Cortex of kidney (tissue), 1 donor: ENCODE data around the gene NAB2.
"Not testable (repeated sequence)": the region's sequence is repeated elsewhere in the genome, so short reads cannot be mapped to it uniquely, and the experiment has no call there.

Experiments
- DNase-seq: peaks from one replicate; lab custom pipeline; 2025; lab: John Stamatoyannopoulos, UW

The NAB2 gene

DNA sequence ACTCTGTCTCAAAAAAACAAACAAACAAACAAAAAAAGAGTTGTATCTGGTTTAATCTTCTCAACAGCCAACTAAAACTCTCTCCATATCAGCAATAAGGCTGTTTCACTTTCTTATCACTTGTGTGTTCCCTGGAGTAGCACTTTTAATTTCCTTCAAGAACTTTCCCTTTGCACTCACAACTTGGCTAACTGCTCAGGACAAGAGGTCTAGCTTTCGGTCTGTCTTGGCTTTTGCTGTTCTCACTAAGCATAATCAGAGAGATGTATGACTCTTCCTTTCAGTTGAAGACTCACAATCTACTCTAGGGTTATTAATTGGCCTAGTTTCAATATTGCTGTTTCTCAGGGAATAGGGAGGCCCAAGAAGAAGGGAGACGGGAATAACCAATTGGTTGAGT lies 22.7 kb upstream of the NAB2 start:
- DNase-seq, result no peak

- no peak for DNase-seq
These were observed 19.4 kb upstream of the NAB2 start for GRCh38 chr12:57069523-57069922.

DNA sequence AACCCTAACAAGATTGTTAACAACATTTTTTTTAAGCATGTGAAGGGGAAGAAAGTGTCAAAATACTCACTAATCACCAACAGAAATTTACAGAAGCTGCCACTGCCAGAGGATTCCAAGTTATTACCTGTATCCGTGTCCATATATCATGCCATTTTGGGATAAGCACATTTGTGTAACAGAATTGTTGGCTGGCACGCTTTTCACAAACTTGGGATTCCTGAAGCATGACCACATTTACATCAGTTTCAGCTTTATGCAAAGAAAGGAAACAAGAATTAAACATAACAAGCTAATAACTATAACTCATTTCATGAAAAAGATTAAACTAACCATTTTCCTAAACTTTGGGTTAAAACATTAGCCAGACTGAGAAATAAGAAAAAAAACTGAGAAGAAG lies 16.3 kb upstream of the NAB2 start:
- DNase-seq, result no peak

GRCh38 chr12:57073566-57074450 lies 15.1 kb upstream of the NAB2 start:
- DNase-seq, result not testable (repeated sequence)

GRCh38 chr12:57078519-57079404 lies 10.2 kb upstream of the NAB2 start, which contains the start of gene NEMP1:
NEMP1 (minus strand) TSS chr12:57078791; CDS start chr12:57078745, 46 bp downstream.
- DNase-seq, result no peak

- no peak for DNase-seq
These were observed 9.1 kb upstream of the NAB2 start for GRCh38 chr12:57079821-57080220.

GRCh38 chr12:57080855-57081254 lies 8.1 kb upstream of the NAB2 start:
- no peak for DNase-seq

GRCh38 chr12:57085999-57086492 lies 2.9 kb upstream of the NAB2 start:
- no peak for DNase-seq

DNA sequence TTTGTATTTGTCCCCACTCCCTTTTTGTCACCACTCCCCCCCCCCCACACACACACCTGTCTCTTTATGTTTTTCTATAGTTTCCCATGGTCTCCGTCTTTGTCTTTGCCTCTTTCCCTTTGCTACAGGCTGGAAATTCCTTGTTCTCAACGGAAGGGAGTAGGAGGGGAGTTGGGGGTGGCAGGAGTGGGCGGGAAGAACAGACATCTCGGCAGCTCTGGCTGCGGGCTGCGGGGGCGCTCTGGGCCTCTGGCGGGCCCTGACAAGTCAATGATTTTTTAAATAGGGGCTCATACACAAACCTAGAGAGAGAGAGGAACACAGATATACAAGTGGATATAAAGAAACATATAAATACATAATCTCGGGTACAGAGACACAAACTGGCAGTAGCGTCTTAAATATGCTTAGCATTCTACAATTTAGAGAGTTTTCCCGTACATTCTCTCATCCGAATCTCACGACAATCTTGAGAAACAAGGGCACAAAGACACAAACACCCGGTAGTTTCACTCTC lies 2.4 kb upstream of the NAB2 start:
- no peak for DNase-seq

- DNase-seq, result no peak
These were observed 1.8 kb upstream of the NAB2 start for GRCh38 chr12:57087010-57087690.

- DNase-seq, result no peak
These were observed 1.1 kb upstream of the NAB2 start for GRCh38 chr12:57087691-57088353.

GRCh38 chr12:57089271-57090245 lies 644 bp downstream of the NAB2 start:
- no peak for DNase-seq

DNA sequence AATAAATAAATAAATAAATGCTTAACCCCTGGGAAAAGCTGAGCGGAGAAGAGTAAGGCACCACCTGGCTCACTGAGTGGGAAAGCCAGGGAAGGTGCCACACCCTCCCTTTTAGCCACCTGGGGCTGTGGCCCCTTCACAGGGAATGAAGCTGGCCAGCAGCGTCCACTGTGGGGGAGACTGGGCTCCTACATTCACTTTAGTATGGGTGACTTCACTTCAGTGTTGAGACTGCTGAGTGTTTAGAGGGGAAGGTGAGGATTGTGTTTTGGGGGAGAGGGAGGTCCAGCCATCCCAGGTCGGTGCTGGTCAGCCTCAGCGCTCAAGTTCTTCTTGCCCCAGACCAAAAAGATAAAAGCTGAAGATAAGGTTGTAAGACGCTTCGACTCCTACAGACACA lies 1.6 kb downstream of the NAB2 start:
- no peak for DNase-seq

DNA sequence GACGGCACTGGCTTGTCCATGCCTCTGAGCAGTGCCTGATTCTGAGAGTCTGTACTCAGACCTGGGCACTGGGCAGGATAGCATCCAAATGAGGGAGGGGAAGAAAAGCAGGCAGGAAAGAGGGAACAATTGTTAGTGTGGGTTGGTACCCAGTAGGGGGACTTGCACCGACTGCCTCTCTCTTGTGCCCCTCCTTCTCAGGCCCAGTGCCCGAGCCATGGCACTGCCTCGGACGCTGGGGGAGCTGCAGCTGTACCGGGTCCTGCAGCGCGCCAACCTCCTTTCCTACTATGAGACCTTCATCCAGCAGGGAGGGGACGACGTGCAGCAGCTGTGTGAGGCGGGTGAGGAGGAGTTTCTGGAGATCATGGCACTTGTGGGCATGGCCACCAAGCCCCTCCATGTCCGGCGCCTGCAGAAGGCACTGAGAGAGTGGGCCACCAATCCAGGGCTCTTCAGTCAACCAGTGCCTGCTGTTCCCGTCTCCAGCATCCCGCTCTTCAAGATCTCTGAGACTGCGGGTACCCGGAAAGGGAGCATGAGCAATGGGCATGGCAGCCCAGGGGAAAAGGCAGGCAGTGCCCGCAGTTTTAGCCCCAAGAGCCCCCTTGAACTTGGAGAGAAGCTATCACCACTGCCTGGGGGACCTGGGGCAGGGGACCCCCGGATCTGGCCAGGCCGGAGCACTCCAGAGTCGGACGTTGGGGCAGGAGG lies 2.2 kb downstream of the NAB2 start:
- DNase-seq, result no peak

DNA sequence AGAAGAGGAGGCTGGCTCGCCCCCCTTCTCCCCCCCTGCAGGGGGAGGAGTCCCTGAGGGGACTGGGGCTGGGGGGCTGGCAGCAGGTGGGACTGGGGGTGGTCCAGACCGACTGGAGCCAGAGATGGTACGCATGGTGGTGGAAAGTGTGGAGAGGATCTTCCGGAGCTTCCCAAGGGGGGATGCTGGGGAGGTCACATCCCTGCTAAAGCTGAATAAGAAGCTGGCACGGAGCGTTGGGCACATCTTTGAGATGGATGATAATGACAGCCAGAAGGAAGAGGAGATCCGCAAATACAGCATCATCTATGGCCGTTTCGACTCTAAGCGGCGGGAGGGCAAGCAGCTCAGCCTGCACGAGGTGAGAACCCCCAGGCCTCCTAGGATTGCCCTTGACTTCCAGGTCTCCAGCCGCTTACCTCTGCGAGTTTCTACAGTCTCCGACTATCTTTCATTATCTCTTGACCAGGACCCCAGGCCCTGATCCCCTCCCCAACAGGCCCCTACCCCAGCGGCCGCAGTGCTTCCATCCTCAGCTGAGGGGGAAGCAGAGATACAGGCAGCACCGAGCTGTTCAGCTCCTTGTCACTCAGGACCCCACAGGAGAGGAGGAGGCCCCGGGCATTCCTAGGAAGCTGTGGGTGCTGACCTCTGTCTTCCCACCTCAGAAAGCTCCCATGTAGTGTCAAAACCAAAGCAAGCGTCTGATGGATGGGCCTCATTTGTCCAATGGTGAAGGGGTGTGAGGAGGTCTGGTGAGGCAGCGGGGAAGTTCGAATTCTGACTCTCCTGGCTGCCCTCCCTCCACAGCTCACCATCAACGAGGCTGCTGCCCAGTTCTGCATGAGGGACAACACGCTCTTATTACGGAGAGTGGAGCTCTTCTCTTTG lies 3.0 kb downstream of the NAB2 start:
- no peak for DNase-seq

GRCh38 chr12:57092529-57092862 lies 3.6 kb downstream of the NAB2 start:
- no peak for DNase-seq

GRCh38 chr12:57092876-57093414 lies 4.0 kb downstream of the NAB2 start:
- DNase-seq, result no peak
